ENCODE results near the gene PATJ. TPM values are rescaled to one million over a fixed set of nuclear protein-coding genes. Genes with fewer than 3 reads are reported as not detected.
A peak's percentile ranks its signal among the peaks of the same experiment; 100 is the strongest.
"Not testable (repeated sequence)": the region's sequence is repeated elsewhere in the genome, so short reads cannot be mapped to it uniquely, and the experiment has no call there.

The PATJ gene
- total RNA-seq, 1 experiment from 2014 or later: 4.5 TPM

DNA sequence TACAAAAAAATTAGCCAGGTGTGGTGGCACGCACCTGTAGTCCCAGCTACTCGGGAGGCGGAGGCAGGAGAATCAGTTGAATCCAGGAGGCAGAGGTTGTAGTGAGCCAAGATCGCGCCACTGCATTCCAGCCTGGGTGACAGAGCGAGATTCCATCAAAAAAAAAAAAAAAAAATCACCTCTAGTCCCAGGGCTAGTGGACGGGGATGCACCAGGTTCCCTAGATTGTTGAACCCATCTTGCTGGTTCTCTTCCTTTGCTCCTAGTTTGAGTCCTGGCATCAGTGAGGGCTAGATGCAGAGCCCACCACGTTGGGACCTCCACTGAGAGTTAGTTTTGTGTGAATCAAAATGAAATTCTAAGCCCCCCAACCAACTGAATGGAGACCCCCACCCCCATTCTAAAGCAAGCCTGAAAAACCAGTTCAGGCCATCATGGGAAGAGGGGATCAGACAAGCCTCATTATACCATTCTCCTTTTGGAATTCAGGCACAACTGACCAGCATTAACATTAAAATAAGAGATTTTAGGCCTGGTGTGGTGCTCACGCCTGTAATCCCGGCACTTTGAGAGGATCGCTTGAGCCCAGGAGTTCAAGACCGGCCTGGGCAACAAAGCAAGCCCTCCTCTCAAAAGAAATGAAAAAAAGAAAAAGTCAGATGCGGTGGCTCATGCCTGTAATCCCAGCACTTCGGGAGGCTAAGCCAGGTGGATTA is 434.5 kb downstream of the PATJ start:
- DNase-seq (ENCODE audit: low read depth): no peak

- DNase-seq (ENCODE audit: low read depth): no peak
These were observed 435.3 kb downstream of the PATJ start for GRCh38 chr1:62177621-62178020.

- no peak for DNase-seq (ENCODE audit: low read depth)
These were observed 436.1 kb downstream of the PATJ start for GRCh38 chr1:62178372-62178771.

DNA sequence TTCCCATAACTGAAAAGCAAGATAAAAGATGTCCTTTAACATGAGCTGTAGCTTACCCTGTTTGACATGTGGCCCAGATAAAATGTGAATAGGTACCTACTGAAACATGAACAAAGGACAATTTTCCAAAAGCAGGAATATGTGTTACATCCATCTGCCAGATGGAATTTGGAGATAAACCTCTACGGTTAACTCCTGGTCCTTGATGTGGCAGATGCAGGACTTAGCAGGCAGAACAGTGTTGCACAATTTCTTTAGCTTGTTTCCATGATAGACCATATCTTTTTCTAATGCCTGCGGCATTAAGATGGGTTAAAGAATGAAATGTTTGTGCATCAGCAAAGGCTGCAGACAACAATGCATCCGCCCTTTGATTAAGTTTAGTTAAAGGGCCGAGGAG is 437.8 kb downstream of the PATJ start:
- DNase-seq (ENCODE audit: low read depth): not testable (repeated sequence)

DNA sequence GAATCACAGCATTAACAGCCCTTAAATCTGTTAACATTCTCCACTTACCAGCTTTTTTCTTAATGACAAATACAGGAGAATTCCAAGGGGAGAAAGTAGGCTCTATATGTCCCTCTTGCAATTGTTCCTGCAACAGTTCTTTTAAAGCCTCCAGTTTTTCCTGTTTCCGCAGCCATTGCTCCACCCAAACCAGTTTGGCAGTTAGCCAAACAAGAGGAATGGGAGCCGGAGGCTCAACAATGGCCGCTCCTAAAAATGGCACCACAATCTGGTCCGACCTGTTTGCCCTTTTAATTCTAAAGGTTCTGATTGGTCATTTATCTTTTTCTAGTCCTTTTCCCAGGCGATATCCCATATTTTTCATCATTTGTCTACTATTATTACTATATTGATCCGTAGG is 438.4 kb downstream of the PATJ start:
- no peak for DNase-seq (ENCODE audit: low read depth)

GRCh38 chr1:62181532-62181931 is 439.3 kb downstream of the PATJ start:
- DNase-seq (ENCODE audit: low read depth): no peak

GRCh38 chr1:62182157-62182556 is 439.9 kb downstream of the PATJ start:
- DNase-seq (ENCODE audit: low read depth): not testable (repeated sequence)

DNA sequence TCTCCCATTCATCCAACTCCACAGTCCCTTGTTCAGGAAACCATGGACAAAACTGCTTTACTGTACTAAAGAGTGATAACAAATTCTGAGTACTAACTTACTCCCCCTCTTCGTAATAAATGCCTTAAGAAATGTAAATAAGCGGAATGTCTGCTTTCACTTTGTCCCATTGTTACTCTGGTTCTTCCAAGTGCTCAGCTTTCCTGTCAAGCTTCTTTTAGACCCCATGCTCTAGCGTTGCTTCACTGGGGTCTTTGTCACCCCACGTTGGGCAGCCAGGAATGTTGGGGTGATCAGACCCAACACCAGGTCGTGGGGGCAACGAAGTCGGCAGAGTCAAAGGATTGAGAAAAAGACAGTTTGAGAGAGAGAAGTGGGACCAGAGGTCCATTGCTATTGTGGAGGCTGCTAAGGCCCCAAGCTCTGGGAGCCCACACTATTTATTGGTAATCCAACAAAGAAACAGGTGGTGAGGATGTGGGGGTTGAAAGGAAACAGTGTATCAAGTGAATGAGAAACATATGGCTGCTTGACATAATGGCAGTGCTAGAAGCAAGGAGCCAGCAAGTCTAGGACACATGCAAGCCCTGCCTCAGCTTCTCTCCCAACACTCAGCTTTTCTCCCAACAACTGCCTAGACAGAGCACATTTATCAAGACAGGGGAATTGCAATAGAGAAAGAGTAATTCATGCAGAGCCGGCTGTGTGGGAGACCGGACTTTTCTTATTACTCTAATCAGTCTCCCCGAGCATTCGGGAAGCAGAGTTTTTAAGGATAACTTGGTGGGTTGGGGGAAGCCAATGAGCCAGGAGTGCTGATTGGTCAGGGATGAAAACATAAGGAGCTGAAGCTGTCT is 441.1 kb downstream of the PATJ start:
- DNase-seq (ENCODE audit: low read depth): not testable (repeated sequence)

DNA sequence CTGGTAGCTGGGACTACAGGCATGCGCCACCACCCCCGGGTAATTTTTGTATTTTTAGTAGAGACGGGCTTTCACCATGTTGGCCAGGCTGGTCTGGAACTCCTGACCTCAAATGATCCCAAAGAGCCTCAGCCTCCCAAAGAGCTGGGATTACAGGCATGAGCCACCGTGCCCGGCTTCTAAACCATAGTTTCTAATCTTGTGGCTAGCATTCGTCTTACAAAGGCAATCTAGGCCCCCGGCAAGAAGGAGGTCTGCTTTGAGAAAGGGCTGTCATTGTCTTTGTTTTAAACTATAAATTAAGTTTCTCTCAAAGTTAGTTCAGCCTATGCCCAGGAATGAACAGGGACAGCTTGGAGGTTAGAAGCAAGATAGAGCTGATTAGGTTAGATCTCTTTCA is 442.1 kb downstream of the PATJ start:
- DNase-seq (ENCODE audit: low read depth): no peak

DNA sequence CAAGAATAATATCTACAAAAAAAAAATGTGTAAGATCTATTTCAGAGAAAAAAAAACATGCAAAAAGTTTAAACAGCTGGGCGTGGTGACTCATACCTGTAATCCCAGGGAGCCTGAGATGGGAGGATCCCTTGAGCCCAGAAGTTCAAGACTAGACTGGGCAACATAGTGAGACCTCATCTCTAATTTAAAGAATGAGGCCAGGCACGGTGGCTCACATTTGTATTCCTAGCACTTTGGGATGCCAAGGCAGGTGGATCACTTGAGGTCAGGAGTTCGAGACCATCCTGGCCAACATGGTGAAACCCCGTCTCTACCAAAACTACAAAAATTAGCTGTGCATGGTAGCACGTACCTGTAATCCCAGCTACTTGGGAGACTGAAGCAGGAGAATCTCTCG is 443.0 kb downstream of the PATJ start:
- peak; percentile 15 for DNase-seq (ENCODE audit: low read depth)

DNA sequence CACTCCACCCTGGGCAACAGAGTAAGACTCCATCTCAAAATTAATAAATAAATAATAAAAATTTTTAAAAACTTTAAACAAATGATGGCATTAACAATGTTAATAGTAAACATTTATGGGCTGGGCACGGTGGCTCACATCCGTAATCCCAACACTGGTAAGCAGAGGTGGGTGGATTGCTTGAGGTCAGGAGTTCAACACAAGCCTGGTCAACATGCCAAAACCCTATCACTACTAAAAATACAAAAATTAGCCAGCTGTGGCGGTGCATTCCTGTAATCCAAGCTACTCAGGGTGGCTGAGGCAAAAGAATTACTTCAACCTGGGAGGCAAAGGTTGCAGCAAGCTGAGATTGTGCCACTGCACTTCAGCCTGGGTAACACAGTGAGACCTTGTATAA is 443.4 kb downstream of the PATJ start:
- no peak for DNase-seq (ENCODE audit: low read depth)

GRCh38 chr1:62187548-62187947 is 445.3 kb downstream of the PATJ start:
- no peak for DNase-seq (ENCODE audit: low read depth)

DNA sequence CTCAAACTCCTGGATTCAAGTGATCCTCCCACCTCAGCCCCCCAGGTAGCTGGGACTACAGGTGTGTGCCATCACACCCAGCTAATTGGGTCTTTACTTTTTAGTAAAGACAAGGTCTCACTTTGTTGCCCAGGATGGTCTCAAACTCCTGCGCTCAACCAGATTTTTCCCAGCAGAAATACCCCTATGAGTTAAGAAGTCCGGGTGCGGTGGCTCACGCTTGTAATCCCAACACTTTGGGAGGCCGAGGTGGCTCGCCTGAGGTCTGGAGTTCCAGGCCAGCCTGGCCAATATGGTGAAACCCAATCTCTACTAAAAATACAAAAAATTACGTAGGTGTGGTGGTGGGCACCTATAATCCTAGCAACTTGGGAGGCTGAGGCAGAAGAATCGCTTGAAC is 445.8 kb downstream of the PATJ start:
- DNase-seq (ENCODE audit: low read depth): no peak

DNA sequence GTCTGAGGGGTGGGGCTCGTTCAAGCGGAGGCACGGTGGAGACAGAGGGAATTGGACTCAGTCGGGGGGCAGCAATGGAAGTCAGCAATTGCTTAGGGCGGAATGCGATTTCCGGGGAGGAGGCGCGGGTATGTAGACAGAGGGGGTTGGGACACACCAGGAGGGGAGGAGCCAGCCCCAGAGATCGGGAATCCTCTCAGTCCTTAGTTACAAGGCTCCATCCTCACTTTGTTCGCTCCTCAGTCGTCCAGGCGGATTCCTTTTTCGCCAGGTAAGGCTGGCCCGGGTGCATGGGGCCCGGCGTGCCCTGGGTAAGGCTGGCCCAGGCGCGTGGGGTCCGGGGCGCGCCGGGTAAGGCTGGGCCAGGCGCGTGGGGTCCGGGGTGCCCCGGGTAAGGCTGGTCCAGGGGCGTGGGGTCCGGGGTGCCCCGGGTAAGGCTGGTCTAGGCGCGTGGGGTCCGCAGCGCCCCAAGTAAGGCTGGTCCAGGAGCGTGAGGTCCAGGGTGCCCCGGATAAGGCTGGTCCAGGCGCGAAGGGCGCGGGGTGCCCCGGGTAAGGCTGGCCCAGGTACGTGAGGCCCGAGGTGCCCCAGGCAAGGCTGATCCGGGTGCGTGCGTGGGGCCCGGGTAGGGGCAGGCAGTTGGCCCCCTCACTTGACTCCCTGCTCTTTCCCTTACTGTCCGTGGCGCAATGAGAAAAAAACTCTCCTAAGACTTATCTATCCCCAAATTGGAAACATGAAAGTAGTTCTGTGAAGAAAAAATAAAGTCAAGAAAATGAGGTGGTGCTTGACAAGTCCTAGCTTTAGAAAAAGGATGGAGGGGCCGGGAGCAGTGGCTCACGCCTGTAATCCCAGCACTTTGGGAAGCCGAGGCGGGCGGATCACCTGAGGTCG is 452.6 kb downstream of the PATJ start, which contains the start of gene L1TD1:
L1TD1 (plus strand) TSS at position 199 of the 894 bp plus-strand sequence. CDS start 11,780 bp downstream, outside the sequence.
- no peak for DNase-seq (ENCODE audit: low read depth)

GRCh38 chr1:62196086-62196690 is 453.9 kb downstream of the PATJ start:
- DNase-seq (ENCODE audit: low read depth): no peak

DNA sequence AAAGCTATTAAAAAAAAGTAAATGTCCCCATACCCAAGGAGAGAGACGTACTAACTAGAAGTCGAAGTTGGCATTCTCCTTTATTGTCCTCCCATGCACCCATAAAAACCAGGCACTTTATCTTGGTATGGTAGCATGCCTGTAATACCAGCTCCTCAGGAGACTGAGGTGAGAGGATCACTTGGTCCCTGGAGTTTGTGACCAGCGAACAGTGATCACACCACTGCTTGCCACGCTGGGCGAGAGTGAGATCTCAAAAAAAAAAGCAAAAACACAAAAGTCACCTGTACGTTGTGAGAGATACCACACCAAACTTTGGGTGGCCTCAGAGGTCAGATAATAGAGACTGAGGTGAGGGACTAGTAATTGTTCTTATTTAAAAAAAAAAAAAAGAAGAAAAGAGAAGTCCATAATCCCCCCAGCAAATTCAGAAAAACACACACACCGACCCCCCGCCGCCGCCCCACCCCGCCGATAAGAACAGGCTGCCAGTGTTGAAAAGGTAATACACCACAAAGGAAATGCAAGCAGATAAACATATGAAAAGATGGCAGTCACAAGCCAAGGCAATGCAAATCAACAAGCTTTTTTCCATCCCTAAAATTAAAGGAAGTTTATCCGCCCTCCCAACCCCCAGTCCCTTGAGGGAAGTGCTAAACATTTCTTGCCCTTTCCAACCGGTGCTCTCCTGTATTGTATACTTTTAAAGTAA is 455.9 kb downstream of the PATJ start:
- no peak for DNase-seq (ENCODE audit: low read depth)

DNA sequence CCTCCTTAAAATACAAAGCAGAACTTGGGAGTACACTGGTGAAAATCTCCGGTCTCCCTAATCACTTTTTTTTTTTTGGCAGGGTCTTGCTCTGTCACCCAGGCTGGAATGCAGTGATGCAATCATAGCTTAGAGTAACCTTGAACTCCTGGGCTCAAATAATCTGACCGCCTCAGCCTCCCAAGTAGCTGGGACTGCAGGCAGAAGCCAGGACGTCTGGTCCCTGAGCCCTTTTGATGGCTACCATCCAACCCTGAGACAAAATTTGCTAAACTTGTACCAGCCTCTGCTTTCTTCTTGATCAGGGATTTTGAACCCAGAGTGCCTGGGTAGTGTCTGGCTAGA is 456.5 kb downstream of the PATJ start:
- DNase-seq (ENCODE audit: low read depth): peak; percentile 9

- DNase-seq (ENCODE audit: low read depth): no peak
These were observed 464.9 kb downstream of the PATJ start for GRCh38 chr1:62207187-62207586.

- DNase-seq (ENCODE audit: low read depth): no peak
These were observed 465.8 kb downstream of the PATJ start for GRCh38 chr1:62208087-62208486.

GRCh38 chr1:62208970-62209369 is 466.7 kb downstream of the PATJ start:
- no peak for DNase-seq (ENCODE audit: low read depth)
